Upper lobe of left lung (tissue), 4 donors: ENCODE measurements around the gene EXOSC1.
"Not testable (repeated sequence)": the region's sequence is repeated elsewhere in the genome, so short reads cannot be mapped to it uniquely, and the experiment has no call there.

ENCODE experiments used
- CTCF ChIP-seq, 6 experiments: fragments of 450-650 bp in 4 of 6; fragments of 200-600 bp in 2 of 6; sonication (generic) in 2 of 6; IDR thresholded peaks; one replicate each; pipeline ENCODE4 v1.5.1; 2016 to 2019; ENCODE audit warnings: antibody characterized with exemption in 6 of 6
- EP300 ChIP-seq, 4 donors: sonication (generic); formaldehyde crosslinking; IDR thresholded peaks; one replicate each; pipeline ENCODE4 v1.5.1; 2017; ENCODE audit warnings: antibody characterized with exemption in 4 of 4, control low read depth in 2 of 4
- POLR2A ChIP-seq, 4 donors: fragments of 450-650 bp; IDR thresholded peaks; one replicate each; pipeline ENCODE4 v1.5.1; 2016 to 2017; ENCODE audit warnings: antibody characterized with exemption in 4 of 4, mild to moderate bottlenecking in 2 of 4
- POLR2AphosphoS5 ChIP-seq, 2 donors: sonication (generic); formaldehyde crosslinking; IDR thresholded peaks; one replicate each; pipeline ENCODE4 v1.5.1; 2017; ENCODE audit warnings: antibody characterized with exemption in 2 of 2

- not testable (repeated sequence) for TF ChIP-seq CTCF, POLR2A, EP300, POLR2AphosphoS5 (IDR thresholded peaks at IDR 0.05)
These were observed 22.1 kb downstream of the EXOSC1 start for GRCh38 chr10:97423757-97424098.
